ENCODE measurements around the gene CRYAA. TPM values are rescaled to one million over a fixed set of nuclear protein-coding genes. Genes with fewer than 3 reads are reported as not detected.

The CRYAA gene
- total RNA-seq, 4 donors from 2014 or later: not detected

DNA sequence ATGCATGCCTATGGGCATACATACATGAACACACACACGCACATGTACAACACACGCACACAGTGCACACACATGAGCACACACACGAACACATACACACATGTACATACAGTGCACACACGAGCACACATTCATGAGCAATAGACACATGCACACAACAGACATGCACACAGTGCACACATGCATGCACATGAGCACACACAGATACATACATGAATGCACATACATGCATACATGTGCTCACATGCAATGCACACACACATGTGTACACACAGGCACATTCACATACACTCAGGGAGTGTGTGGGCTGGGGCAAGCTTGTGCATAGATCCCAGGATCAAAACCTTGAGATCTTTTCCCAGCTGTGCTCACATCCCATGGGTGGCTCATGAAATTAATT is 18.9 kb downstream of the CRYAA start:
- intact Hi-C loops (cut with DNase I; ENCODE audit: low total_unique reads): no loop called here
- Histone ChIP-seq H3K27ac (no peak overlapping the region), H3K4me3 (no peak overlapping the region), H3K9me3 (no peaks in the 10 kb centered on the region), H3K36me3 (no peaks in the 10 kb centered on the region), H3K27me3 (no peaks in the 10 kb centered on the region), H3K4me1 (no peaks in the 10 kb centered on the region)
- DNase-seq: no peak
- TF ChIP-seq POLR2A (IDR thresholded peaks at IDR 0.05): no peak
- TF ChIP-seq, protein P1, sequence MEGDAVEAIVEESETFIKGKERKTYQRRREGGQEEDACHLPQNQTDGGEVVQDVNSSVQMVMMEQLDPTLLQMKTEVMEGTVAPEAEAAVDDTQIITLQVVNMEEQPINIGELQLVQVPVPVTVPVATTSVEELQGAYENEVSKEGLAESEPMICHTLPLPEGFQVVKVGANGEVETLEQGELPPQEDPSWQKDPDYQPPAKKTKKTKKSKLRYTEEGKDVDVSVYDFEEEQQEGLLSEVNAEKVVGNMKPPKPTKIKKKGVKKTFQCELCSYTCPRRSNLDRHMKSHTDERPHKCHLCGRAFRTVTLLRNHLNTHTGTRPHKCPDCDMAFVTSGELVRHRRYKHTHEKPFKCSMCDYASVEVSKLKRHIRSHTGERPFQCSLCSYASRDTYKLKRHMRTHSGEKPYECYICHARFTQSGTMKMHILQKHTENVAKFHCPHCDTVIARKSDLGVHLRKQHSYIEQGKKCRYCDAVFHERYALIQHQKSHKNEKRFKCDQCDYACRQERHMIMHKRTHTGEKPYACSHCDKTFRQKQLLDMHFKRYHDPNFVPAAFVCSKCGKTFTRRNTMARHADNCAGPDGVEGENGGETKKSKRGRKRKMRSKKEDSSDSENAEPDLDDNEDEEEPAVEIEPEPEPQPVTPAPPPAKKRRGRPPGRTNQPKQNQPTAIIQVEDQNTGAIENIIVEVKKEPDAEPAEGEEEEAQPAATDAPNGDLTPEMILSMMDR (IDR thresholded peaks at IDR 0.05): no peak

DNA sequence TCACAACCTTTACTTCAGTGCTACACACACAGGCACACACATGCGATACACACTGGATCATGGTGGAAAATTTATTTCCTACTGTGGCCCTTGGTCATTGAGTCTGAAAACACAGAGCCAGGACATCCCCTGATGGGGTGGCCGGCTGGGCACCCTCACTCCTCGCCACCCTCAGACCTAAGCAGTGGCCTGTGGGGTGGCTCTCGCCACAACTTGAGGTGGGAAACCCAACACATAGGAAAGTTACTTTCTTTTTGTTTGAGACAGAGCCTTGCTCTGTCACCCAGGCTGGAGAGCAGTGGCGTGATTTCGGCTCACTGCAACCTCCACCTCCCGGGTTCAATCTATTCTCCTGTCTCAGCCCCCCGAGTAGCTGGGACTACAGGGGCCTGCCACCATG is 19.4 kb downstream of the CRYAA start:
- Histone ChIP-seq H3K27me3 (no peaks in the 10 kb centered on the region), H3K9me3 (no peaks in the 10 kb centered on the region), H3K4me1 (no peaks in the 10 kb centered on the region), H3K4me3 (no peak overlapping the region), H3K36me3 (no peaks in the 10 kb centered on the region), H3K27ac (no peak overlapping the region)
- DNase-seq: peak in 1 of 2 donors; percentile 5
- intact Hi-C loops (cut with DNase I; ENCODE audit: low total_unique reads): no loop called here
- TF ChIP-seq, protein P1 (IDR thresholded peaks at IDR 0.05): no peak
- no peak for TF ChIP-seq POLR2A (IDR thresholded peaks at IDR 0.05)

DNA sequence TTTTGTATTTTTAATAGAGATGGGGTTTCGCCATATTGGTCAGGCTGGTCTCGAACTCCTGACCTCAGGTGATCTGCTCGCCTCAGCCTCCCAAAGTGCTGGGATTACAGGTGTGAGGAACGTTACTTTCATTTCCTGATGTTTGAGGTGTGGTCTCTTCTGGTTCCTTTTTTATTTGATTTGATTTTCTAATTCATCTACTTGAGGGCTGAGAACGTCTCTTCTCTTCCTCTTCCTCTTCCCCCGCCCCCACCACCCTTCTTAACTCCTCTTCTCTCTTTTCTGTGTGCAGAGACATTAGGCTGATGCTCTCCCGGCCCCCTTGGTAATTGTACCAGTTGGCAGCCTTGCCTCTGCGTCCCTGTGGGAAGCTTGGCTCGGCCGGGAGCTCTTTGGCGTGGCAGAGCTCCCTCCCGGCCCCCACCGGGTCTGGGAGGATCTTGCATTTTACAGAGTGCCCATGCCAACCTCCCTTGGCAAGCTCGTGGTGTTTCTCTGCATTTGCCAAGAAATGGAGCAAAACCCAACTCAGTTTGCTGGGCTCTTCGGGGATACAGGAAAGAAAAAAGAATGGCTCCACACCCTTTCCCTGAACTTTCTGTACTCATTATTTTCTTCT is 19.9 kb downstream of the CRYAA start:
- no peaks in the 10 kb centered on the region for H3K9me3 ChIP-seq
- intact Hi-C loops (cut with DNase I; ENCODE audit: low total_unique reads): no loop called here
- peak in 1 of 2 donors; percentile 22 for DNase-seq
- no peaks in the 10 kb centered on the region for H3K36me3 ChIP-seq
- no peaks in the 10 kb centered on the region for H3K4me1 ChIP-seq
- no peaks in the 10 kb centered on the region for H3K27me3 ChIP-seq
- TF ChIP-seq, protein P1 (IDR thresholded peaks at IDR 0.05): no peak
- no peak for TF ChIP-seq POLR2A (IDR thresholded peaks at IDR 0.05)
- no peak overlapping the region for H3K4me3 ChIP-seq
- H3K27ac ChIP-seq: no peak overlapping the region

DNA sequence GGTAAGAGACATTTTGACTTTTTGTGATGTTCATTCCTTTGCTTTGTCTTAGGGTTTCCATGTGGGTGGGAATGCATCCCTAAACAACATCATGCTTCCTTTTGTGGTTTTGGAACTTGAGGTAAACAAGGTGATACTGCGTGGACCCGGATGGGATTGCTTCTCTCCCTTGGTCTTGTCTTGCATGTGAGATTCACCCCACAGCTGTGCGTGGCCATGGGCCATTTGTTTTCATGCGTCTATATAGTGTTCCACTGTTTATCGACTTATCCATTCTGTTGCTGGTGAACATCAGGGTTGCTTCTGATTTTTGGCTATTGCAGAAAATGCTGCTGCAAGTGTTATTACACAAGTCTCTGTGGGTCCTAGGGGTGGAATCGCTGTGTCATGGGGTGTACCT is 21.1 kb downstream of the CRYAA start:
- Histone ChIP-seq H3K27me3 (no peaks in the 10 kb centered on the region), H3K4me3 (no peak overlapping the region), H3K9me3 (no peaks in the 10 kb centered on the region), H3K27ac (no peak overlapping the region), H3K4me1 (no peaks in the 10 kb centered on the region), H3K36me3 (no peaks in the 10 kb centered on the region)
- TF ChIP-seq, protein P1 (IDR thresholded peaks at IDR 0.05): no peak
- no peak for TF ChIP-seq POLR2A (IDR thresholded peaks at IDR 0.05)
- intact Hi-C loops (cut with DNase I; ENCODE audit: low total_unique reads): no loop called here
- no peak for DNase-seq

DNA sequence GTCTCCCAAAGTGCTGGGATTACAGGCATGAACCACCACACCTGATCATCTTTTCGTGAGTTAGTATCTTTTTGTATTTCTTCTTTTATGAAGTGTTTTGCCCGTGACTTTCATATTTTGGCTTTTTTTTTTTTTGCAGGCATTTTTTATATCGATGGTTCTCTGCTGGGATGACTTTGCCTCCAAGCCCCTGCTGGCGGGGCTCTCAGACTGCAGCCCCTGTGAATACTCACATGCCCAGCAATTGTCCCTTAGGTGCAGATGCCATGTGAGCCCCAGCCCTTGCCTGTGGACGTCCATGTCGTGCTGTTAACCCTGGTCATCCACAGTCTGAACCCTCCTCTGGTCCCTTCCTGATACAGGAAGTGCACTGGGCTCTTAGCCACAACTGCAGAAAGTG is 21.7 kb downstream of the CRYAA start:
- Histone ChIP-seq H3K27me3 (no peaks in the 10 kb centered on the region), H3K27ac (no peak overlapping the region), H3K4me3 (no peak overlapping the region), H3K36me3 (no peaks in the 10 kb centered on the region), H3K9me3 (no peaks in the 10 kb centered on the region), H3K4me1 (no peaks in the 10 kb centered on the region)
- intact Hi-C loops (cut with DNase I; ENCODE audit: low total_unique reads): no loop called here
- no peak for TF ChIP-seq POLR2A (IDR thresholded peaks at IDR 0.05)
- TF ChIP-seq, protein P1 (IDR thresholded peaks at IDR 0.05): no peak
- DNase-seq: no peak
